ENCODE data around the gene MAML2. TPM values are rescaled to one million over a fixed set of nuclear protein-coding genes. Genes with fewer than 3 reads are reported as not detected.

MAML2 gene
- total and polyA plus RNA-seq, 9 of the 15 experiments (the other 6 are each of a cell fraction or from before 2014, with no cell fraction given): 0.79 to 6.8 (median 4.8) TPM

DNA sequence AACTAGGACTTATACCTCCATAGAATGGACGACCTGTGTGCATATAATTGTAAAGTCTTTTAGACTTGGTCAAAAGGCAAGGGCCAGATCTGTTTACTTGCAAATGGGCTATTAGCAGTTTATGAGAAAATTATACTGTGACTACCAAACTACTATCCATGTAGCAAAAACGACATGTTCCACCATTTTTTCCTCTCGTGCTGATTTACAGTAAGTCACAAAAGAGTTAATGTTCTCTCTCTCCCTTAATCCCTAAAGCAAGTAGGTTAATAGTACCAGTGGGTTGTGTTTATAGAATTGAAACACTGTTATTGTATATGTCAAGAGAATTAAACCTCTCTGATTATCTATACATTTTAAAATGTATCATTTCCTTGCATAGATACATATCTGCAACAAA lies 147.3 kb downstream of the MAML2 start (continued):
- TF ChIP-seq, protein P1, sequence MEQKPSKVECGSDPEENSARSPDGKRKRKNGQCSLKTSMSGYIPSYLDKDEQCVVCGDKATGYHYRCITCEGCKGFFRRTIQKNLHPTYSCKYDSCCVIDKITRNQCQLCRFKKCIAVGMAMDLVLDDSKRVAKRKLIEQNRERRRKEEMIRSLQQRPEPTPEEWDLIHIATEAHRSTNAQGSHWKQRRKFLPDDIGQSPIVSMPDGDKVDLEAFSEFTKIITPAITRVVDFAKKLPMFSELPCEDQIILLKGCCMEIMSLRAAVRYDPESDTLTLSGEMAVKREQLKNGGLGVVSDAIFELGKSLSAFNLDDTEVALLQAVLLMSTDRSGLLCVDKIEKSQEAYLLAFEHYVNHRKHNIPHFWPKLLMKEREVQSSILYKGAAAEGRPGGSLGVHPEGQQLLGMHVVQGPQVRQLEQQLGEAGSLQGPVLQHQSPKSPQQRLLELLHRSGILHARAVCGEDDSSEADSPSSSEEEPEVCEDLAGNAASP (IDR thresholded peaks at IDR 0.05): no peak
- TF ChIP-seq ZNF41 (CRISPR knock-in tag; conservative IDR thresholded peaks at IDR 0.05) (no peak), FOSL1 (tag; conservative IDR thresholded peaks at IDR 0.05) (no peak), ZNF445 (CRISPR knock-in tag; IDR thresholded peaks at IDR 0.05; ENCODE audit: low read depth) (no peak), ETV5 (CRISPR knock-in tag; IDR thresholded peaks at IDR 0.05; ENCODE audit: low read depth) (no peak), ZNF586 (CRISPR knock-in tag; conservative IDR thresholded peaks at IDR 0.05) (no peak)

DNA sequence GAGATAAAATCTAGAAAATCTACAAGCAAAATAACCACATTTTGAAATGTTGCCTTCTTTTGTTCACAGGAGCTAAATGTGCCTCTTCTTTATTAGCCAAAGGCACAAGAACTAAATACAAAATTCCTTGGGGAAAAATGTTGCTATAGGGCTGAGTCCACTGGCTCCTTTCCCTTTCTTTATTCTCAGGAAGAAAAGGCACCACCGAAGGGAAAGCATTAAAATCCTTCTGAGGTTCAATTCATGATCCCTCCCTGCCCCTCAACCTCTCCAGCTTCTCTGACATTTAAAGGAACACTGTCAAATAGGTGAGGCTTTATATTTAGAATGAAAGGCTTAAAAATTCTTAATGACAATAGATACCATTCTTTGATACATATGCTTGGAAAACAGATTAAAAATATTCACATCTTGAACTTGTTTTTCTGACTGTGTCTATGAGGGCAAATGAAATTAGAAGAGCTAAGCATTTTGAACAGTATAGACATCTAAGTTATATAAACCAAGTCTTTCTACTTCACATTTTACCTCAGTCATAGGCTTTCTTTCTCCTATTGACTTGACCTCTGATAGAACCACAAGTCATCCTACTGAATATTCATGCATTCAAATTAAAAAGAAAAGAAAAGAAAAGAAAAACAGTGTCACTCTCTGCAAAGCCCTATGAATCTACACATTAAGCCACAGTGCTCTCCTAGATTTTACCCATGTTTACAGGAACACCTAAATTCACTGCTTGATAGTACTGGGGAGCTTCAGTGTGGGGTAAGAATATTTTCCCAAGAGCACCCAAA lies 148.2 kb downstream of the MAML2 start:
- Histone ChIP-seq H2AFZ (ENCODE audit: low read depth, low read length) (no peak overlapping the region), H3K4me3 (no peak overlapping the region), H3K36me3 (ENCODE audit: control insufficient read depth, insufficient read depth, low read length) (no peaks in the 10 kb centered on the region), H3K27ac (ENCODE audit: extremely low read depth, low read depth, low read length) (no peak overlapping the region), H3K9ac (ENCODE audit: insufficient read depth in 1 of 2, low read depth in 2 of 2, low read length in 2 of 2) (no peak overlapping the region), H3K9me1 (ENCODE audit: control insufficient read depth, insufficient read depth, low read length) (no peaks in the 10 kb centered on the region), H3K79me2 (ENCODE audit: control insufficient read depth, insufficient read depth, low read length) (no peaks in the 10 kb centered on the region), H3K4me1 (replicated peaks in 1 of 2; ENCODE audit: control insufficient read depth in 2 of 2, insufficient read depth in 2 of 2, low read length in 2 of 2) (no peaks in the 10 kb centered on the region; a peak in 1 of 5 replicates), H3K27me3 (ENCODE audit: control insufficient read depth in 2 of 2, insufficient read depth in 2 of 2, low read length in 2 of 2) (no peaks in the 10 kb centered on the region), H3K9me3 (replicated peaks; ENCODE audit: control insufficient read depth, insufficient read depth, low read depth, low read length) (no peaks in the 10 kb centered on the region), H4K20me1 (replicated peaks; ENCODE audit: control insufficient read depth, insufficient read depth, low read length) (no peaks in the 10 kb centered on the region), H3K4me2 (ENCODE audit: insufficient read depth, low read length) (no peak overlapping the region)
- no peak for DNase-seq (ENCODE audit: extremely low read depth in 1 of 4, low spot score in 3 of 4)
- 55% methylated on average over 1 of the region's 1 CpG for WGBS (ENCODE audit: insufficient coverage, low coverage, missing lambda C conversion rate)
- in situ Hi-C loops (cut with MboI): no loop called here
- CTCF ChIA-PET (ENCODE audit: low intra/inter-chr PET ratio): no interaction called here
- no peak for FAIRE-seq
- POLR2A ChIA-PET: no interaction called here
- no peak for TF ChIP-seq SAFB (IDR thresholded peaks at IDR 0.05; ENCODE audit: borderline replicate concordance, low read depth, low read length)
- TF ChIP-seq, protein P2, sequence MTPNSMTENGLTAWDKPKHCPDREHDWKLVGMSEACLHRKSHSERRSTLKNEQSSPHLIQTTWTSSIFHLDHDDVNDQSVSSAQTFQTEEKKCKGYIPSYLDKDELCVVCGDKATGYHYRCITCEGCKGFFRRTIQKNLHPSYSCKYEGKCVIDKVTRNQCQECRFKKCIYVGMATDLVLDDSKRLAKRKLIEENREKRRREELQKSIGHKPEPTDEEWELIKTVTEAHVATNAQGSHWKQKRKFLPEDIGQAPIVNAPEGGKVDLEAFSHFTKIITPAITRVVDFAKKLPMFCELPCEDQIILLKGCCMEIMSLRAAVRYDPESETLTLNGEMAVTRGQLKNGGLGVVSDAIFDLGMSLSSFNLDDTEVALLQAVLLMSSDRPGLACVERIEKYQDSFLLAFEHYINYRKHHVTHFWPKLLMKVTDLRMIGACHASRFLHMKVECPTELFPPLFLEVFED (CRISPR knock-in tag; conservative IDR thresholded peaks at IDR 0.05): no peak
- no peak for TF ChIP-seq FOXK1 (CRISPR knock-in tag; IDR thresholded peaks at IDR 0.05; ENCODE audit: borderline replicate concordance)
- no peak for TF ChIP-seq MED1 (CRISPR knock-in tag; IDR thresholded peaks at IDR 0.05; ENCODE audit: borderline replicate concordance)
- intact Hi-C loops (cut with micrococcal nuclease): no loop called here
- ATAC-seq: no peak
- no TSS peak for BruUV-seq (replicated peaks)

Data from K562 (cell line).